MM.1S (cell line): Measurements from ENCODE around the gene MYLK.
"Not testable (repeated sequence)": the region's sequence is repeated elsewhere in the genome, so short reads cannot be mapped to it uniquely, and the experiment has no call there.

Experiments
- DNase-seq: peaks from one replicate; pipeline ENCODE4 v3.0.0-alpha.2; 2015
- H2AFZ ChIP-seq: fragments of 300-600 bp; sonication (generic); 2 replicates; pipeline ENCODE4 v1.6.0; 2016; ENCODE audit warnings: antibody characterized with exemption, low read length
- H3F3A ChIP-seq: fragments of 300-600 bp; sonication (generic); 2 replicates; pipeline ENCODE4 v1.6.1; 2016; ENCODE audit warnings: mild to moderate bottlenecking, antibody characterized with exemption, low read length, moderate library complexity, mixed read lengths; ENCODE audit not compliant: insufficient read depth
- H3K27ac ChIP-seq: fragments of 300-600 bp; sonication (generic); 2 replicates; pipeline ENCODE4 v1.5.1; 2016; ENCODE audit warnings: mild to moderate bottlenecking, low read length
- H3K27me3 ChIP-seq: fragments of 300-600 bp; sonication (generic); replicated peaks from 2 replicates; pipeline ENCODE4 v1.6.0; 2016; ENCODE audit warnings: low read length; ENCODE audit not compliant: insufficient read depth
- H3K36me3 ChIP-seq: fragments of 300-600 bp; sonication (generic); replicated peaks from 2 replicates; pipeline ENCODE4 v1.6.1; 2016; ENCODE audit warnings: mild to moderate bottlenecking, low read length, mixed read lengths; ENCODE audit not compliant: insufficient read depth
- H3K4me1 ChIP-seq: fragments of 300-600 bp; sonication (generic); 2 replicates; pipeline ENCODE4 v1.6.1; 2016; ENCODE audit warnings: low read length, mixed read lengths
- H3K4me2 ChIP-seq: fragments of 300-600 bp; sonication (generic); 2 replicates; pipeline ENCODE4 v1.6.0; 2016; ENCODE audit warnings: low read depth, low read length
- H3K4me3 ChIP-seq: fragments of 300-600 bp; sonication (generic); 2 replicates; pipeline ENCODE4 v1.5.1; 2016; ENCODE audit warnings: low read length, mixed read lengths
- H3K79me2 ChIP-seq: fragments of 300-600 bp; sonication (generic); 2 replicates; pipeline ENCODE4 v1.6.1; 2016; ENCODE audit warnings: mixed run types, low read length, mixed read lengths
- H3K9ac ChIP-seq: fragments of 300-600 bp; sonication (generic); 2 replicates; pipeline ENCODE4 v1.6.1; 2016; ENCODE audit warnings: low read length, mixed read lengths
- H3K9me2 ChIP-seq: fragments of 300-600 bp; sonication (generic); replicated peaks from 2 replicates; pipeline ENCODE4 v1.6.1; 2016; ENCODE audit warnings: mild to moderate bottlenecking, low read length, mixed read lengths; ENCODE audit not compliant: insufficient read depth
- H3K9me3 ChIP-seq: fragments of 300-600 bp; sonication (generic); replicated peaks from 2 replicates; pipeline ENCODE4 v1.6.1; 2016; ENCODE audit warnings: mild to moderate bottlenecking, low read length, mixed read lengths; ENCODE audit not compliant: insufficient read depth
- H4K20me1 ChIP-seq: fragments of 300-600 bp; sonication (generic); 2 replicates; pipeline ENCODE4 v1.6.1; 2016; ENCODE audit warnings: mild to moderate bottlenecking, low read length, moderate library complexity, mixed read lengths; ENCODE audit not compliant: insufficient read depth
- CTCF ChIP-seq: fragments of 300-600 bp; sonication (generic); IDR thresholded peaks from 2 replicates; pipeline ENCODE4 v1.5.1; 2016; ENCODE audit warnings: antibody characterized with exemption, low read length, mixed read lengths
- EZH2 ChIP-seq: fragments of 300-600 bp; sonication (generic); optimal IDR thresholded peaks from 2 replicates; pipeline ENCODE3; 2017; ENCODE audit warnings: low read depth, mild to moderate bottlenecking, antibody characterized with exemption, low read length, mixed read lengths
- EZH2phosphoT487 ChIP-seq: fragments of 300-600 bp; sonication (generic); IDR thresholded peaks from 2 replicates; pipeline ENCODE4 v1.6.1; 2018; ENCODE audit warnings: antibody characterized with exemption, low read length

MYLK gene

GRCh38 chr3:123719061-123719756 lies 164.9 kb downstream of the MYLK start:
- not testable (repeated sequence) for H3K4me2 ChIP-seq, H3K4me3 ChIP-seq, H3F3A ChIP-seq, H3K79me2 ChIP-seq, H3K9me3 ChIP-seq, H3K9ac ChIP-seq, H3K27ac ChIP-seq, H3K9me2 ChIP-seq, H3K27me3 ChIP-seq, H3K4me1 ChIP-seq, H2AFZ ChIP-seq, H3K36me3 ChIP-seq, H4K20me1 ChIP-seq
- TF ChIP-seq CTCF = peak; percentile 59
- DNase-seq = peak; percentile 53

- Histone ChIP-seq H3K27ac (no peak overlapping the region), H3F3A (no peaks in the 10 kb centered on the region), H3K4me2 (no peak overlapping the region), H3K79me2 (no peaks in the 10 kb centered on the region), H3K9me2 (no peaks in the 10 kb centered on the region), H3K9me3 (no peaks in the 10 kb centered on the region), H3K4me3 (no peak overlapping the region), H2AFZ (no peak overlapping the region), H4K20me1 (no peaks in the 10 kb centered on the region), H3K9ac (no peak overlapping the region), H3K4me1 (no peaks in the 10 kb centered on the region), H3K36me3 (no peaks in the 10 kb centered on the region), H3K27me3 (no peaks in the 10 kb centered on the region)
- TF ChIP-seq EZH2 (no peak), CTCF (no peak)
- no peak for DNase-seq
Observed at GRCh38 chr3:123718108-123718507, 166.0 kb downstream of the MYLK start.

GRCh38 chr3:123717451-123717850 lies 166.7 kb downstream of the MYLK start:
- not testable (repeated sequence) for H3K4me1 ChIP-seq, H3F3A ChIP-seq, H3K9me2 ChIP-seq, H4K20me1 ChIP-seq, H3K4me3 ChIP-seq, H3K9ac ChIP-seq, H3K9me3 ChIP-seq, H2AFZ ChIP-seq, H3K27ac ChIP-seq, H3K27me3 ChIP-seq, H3K4me2 ChIP-seq, H3K79me2 ChIP-seq, H3K36me3 ChIP-seq, DNase-seq

- H3K4me3 ChIP-seq = no peak overlapping the region
- H3K36me3 ChIP-seq = no peaks in the 10 kb centered on the region
- no peaks in the 10 kb centered on the region for H3K27me3 ChIP-seq
- DNase-seq = no peak
- H4K20me1 ChIP-seq = no peaks in the 10 kb centered on the region
- no peak overlapping the region for H2AFZ ChIP-seq
- no peak for TF ChIP-seq EZH2phosphoT487
- no peaks in the 10 kb centered on the region for H3F3A ChIP-seq
- H3K9me2 ChIP-seq = no peaks in the 10 kb centered on the region
- no peak overlapping the region for H3K4me2 ChIP-seq
- H3K9ac ChIP-seq = no peak overlapping the region
- no peak overlapping the region for H3K27ac ChIP-seq
- no peaks in the 10 kb centered on the region for H3K4me1 ChIP-seq
- H3K9me3 ChIP-seq = no peaks in the 10 kb centered on the region
- H3K79me2 ChIP-seq = no peaks in the 10 kb centered on the region
Observed at GRCh38 chr3:123716411-123716810, 167.7 kb downstream of the MYLK start.
